ENCODE data around the gene TBCK. TPM values are rescaled to one million over a fixed set of nuclear protein-coding genes. Genes with fewer than 3 reads are reported as not detected.

TBCK gene
- total and polyA plus RNA-seq, 9 of the 15 experiments (the other 6 are each of a cell fraction or from before 2014, with no cell fraction given): 5.3 to 26.6 (median 16.2) TPM

- TF ChIP-seq MNT (conservative IDR thresholded peaks at IDR 0.05) (no peak), RB1 (IDR thresholded peaks at IDR 0.05; ENCODE audit: low read depth) (no peak), PYGO2 (tag; IDR thresholded peaks at IDR 0.05) (no peak), ZNF263 (CRISPR knock-in tag; IDR thresholded peaks at IDR 0.05; ENCODE audit: borderline replicate concordance) (no peak), MXI1 (IDR thresholded peaks at IDR 0.05; ENCODE audit: low read depth, low read length) (no peak), STAT5A (IDR thresholded peaks at IDR 0.05; ENCODE audit: borderline replicate concordance, low read length) (no peak), CBX5 (IDR thresholded peaks at IDR 0.05; ENCODE audit: borderline replicate concordance, low read depth) (no peak), NFIX (CRISPR knock-in tag; IDR thresholded peaks at IDR 0.05; ENCODE audit: low read depth) (no peak), NFRKB (IDR thresholded peaks at IDR 0.05; ENCODE audit: low read depth) (no peak), KAT8 (IDR thresholded peaks at IDR 0.05; ENCODE audit: low read depth) (no peak), EP400 (IDR thresholded peaks at IDR 0.05) (no peak)
- TF ChIP-seq, protein P1, sequence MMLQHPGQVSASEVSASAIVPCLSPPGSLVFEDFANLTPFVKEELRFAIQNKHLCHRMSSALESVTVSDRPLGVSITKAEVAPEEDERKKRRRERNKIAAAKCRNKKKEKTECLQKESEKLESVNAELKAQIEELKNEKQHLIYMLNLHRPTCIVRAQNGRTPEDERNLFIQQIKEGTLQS (IDR thresholded peaks at IDR 0.05): no peak
- TF ChIP-seq, protein P1 (CRISPR knock-in tag; conservative IDR thresholded peaks at IDR 0.05): no peak
- no peak overlapping the region for H3K27ac ChIP-seq (ENCODE audit: extremely low read depth, low read depth, low read length)
- in situ Hi-C loops (cut with MboI) (no loop called here), intact Hi-C loops (cut with micrococcal nuclease) (no loop called here)
- H3K36me3 ChIP-seq (ENCODE audit: control insufficient read depth, insufficient read depth, low read length): no peaks in the 10 kb centered on the region
- no peaks in the 10 kb centered on the region for H3K4me1 ChIP-seq (replicated peaks in 1 of 2; ENCODE audit: control insufficient read depth in 2 of 2, insufficient read depth in 2 of 2, low read length in 2 of 2)
- H3K9ac ChIP-seq (ENCODE audit: insufficient read depth in 1 of 2, low read depth in 2 of 2, low read length in 2 of 2): no peak overlapping the region
- no peaks in the 10 kb centered on the region for H3K79me2 ChIP-seq (ENCODE audit: control insufficient read depth, insufficient read depth, low read length)
- H3K4me2 ChIP-seq (ENCODE audit: insufficient read depth, low read length): no peak overlapping the region
- FAIRE-seq (no peak), ATAC-seq (no peak), DNase-seq (ENCODE audit: extremely low read depth in 1 of 4, low spot score in 3 of 4) (no peak)
- H3K4me3 ChIP-seq: no peak overlapping the region
- no peaks in the 10 kb centered on the region for H3K9me1 ChIP-seq (ENCODE audit: control insufficient read depth, insufficient read depth, low read length)
- no peak overlapping the region for H2AFZ ChIP-seq (ENCODE audit: low read depth, low read length)
- no TSS peak for BruUV-seq (replicated peaks)
- H3K9me3 ChIP-seq (replicated peaks; ENCODE audit: control insufficient read depth, insufficient read depth, low read depth, low read length): no peaks in the 10 kb centered on the region
- no peaks in the 10 kb centered on the region for H3K27me3 ChIP-seq (ENCODE audit: control insufficient read depth in 2 of 2, insufficient read depth in 2 of 2, low read length in 2 of 2)
- CTCF ChIA-PET (ENCODE audit: low intra/inter-chr PET ratio): no interaction called here
- no peaks in the 10 kb centered on the region for H4K20me1 ChIP-seq (replicated peaks; ENCODE audit: control insufficient read depth, insufficient read depth, low read length)
- 10% methylated on average over 2 of the region's 2 CpGs for WGBS (ENCODE audit: insufficient coverage, low coverage, missing lambda C conversion rate)
- POLR2A ChIA-PET: no interaction called here
Measured at GRCh38 chr4:106048250-106048971, 267.6 kb downstream of the TBCK start.

Data from K562 (cell line).